SK-N-MC (cell line): ENCODE data around the gene MIB1.

Experiments
- DNase-seq: peaks from one replicate; pipeline ENCODE4 v3.0.0-alpha.2; 2011; ENCODE audit warnings: low read depth, low spot score
- H3K27ac ChIP-seq: fragments of 200-600 bp; sonication (generic); 2 replicates; pipeline ENCODE4 v1.5.1; 2016; ENCODE audit warnings: mixed run types
- H3K36me3 ChIP-seq: fragments of 200-600 bp; sonication (generic); 2 replicates; pipeline ENCODE4 v1.6.1; 2017; ENCODE audit warnings: antibody characterized with exemption, low read length, mixed read lengths; ENCODE audit not compliant: insufficient read depth
- H3K4me3 ChIP-seq: fragments of 200-600 bp; sonication (generic); 2 replicates; pipeline ENCODE4 v1.5.1; 2016
- H3K9ac ChIP-seq: fragments of 200-600 bp; sonication (generic); 2 replicates; pipeline ENCODE4 v1.8.0; 2017; ENCODE audit warnings: mixed run types, mixed read lengths; ENCODE audit not compliant: insufficient read length
- H3K9me3 ChIP-seq: fragments of 200-600 bp; sonication (generic); 2 replicates; pipeline ENCODE4 v1.6.1; 2017; ENCODE audit warnings: low read depth, mild to moderate bottlenecking, antibody characterized with exemption, low read length, moderate library complexity, mixed read lengths
- EZH2 ChIP-seq: fragments of 200-600 bp; sonication (generic); IDR thresholded peaks from one replicate; pipeline ENCODE4 v1.6.1; 2017; ENCODE audit warnings: antibody characterized with exemption
- FOXP2 ChIP-seq: optimal IDR thresholded peaks from 2 replicates; pipeline ENCODE3; 2011; ENCODE audit warnings: mild to moderate bottlenecking, moderate library complexity; ENCODE audit not compliant: insufficient read depth; ENCODE audit errors: extremely low read length, control extremely low read depth
- POLR2AphosphoS5 ChIP-seq: IDR thresholded peaks from 2 replicates; pipeline ENCODE4 v1.6.1; 2012; ENCODE audit warnings: mild to moderate bottlenecking, low read depth, low read length, borderline replicate concordance

Gene MIB1

DNA sequence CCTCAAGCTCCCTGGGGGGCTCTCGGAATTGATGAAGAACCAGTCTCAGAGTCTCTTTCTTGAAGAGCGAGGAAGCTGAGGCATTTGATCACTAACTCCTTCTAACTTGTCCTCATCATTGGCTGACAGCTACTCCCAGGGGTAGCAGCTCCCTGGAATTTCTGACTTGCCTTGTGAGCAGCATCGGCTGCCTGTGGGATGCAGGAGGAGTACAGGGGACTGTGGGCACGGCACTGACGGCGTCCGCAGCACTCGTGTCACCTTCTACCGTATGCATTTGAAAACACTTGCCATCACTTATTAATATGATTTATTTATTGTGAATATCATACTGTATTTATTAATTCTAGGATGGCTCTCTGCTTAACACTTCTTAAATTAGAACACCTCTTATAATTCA lies 175.0 kb downstream of the MIB1 start:
- Histone ChIP-seq H3K27ac (no peak overlapping the region), H3K36me3 (no peaks in the 10 kb centered on the region), H3K9ac (no peak overlapping the region), H3K4me3 (no peak overlapping the region), H3K9me3 (no peaks in the 10 kb centered on the region)
- no peak for DNase-seq
- TF ChIP-seq EZH2: no peak
- TF ChIP-seq FOXP2: no peak
- TF ChIP-seq POLR2AphosphoS5: no peak

DNA sequence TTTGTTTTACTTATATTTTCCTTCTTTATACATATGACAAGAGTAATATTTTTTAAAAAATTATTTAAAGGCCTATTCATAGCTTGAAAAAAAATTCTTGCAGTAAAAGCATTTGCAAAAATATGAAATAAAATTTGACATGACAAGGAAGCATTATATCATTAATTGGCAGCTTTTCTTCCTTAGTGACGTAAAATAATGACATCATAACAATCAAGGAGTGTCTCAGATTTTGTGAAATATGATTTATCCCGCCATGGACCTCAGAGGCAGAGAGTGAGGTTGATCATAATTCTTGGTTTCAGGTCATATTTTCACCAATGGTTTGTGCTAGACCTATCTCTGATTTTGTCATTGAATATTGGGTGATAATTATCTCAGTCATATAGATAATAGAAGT lies 176.0 kb downstream of the MIB1 start:
- H3K4me3 ChIP-seq: no peak overlapping the region
- no peaks in the 10 kb centered on the region for H3K9me3 ChIP-seq
- H3K9ac ChIP-seq: no peak overlapping the region
- no peak for TF ChIP-seq POLR2AphosphoS5
- TF ChIP-seq FOXP2: no peak
- TF ChIP-seq EZH2: no peak
- no peak overlapping the region for H3K27ac ChIP-seq
- DNase-seq: no peak
- no peaks in the 10 kb centered on the region for H3K36me3 ChIP-seq

DNA sequence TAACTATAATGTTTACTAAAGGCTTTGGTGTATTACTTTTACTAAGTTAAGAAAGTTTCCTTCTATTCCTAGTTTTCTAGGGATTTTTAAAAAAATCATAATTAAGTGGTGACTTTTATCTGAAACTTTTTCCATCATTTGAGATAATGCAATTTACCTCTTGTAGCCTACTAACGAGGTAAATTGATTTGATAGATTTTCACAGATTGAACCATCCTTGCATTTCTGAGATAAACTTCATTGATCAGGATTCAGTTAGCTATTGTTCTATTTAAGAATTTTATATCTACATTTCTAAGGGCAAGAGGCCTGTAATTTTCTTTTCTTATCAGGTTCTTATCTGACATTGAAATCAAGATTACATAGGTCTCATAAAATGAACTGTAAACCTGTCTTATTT lies 178.1 kb downstream of the MIB1 start:
- DNase-seq: no peak
- no peak overlapping the region for H3K4me3 ChIP-seq
- no peak for TF ChIP-seq POLR2AphosphoS5

More for the DNA sequence above, 178.1 kb downstream of the MIB1 start:
- Histone ChIP-seq H3K27ac (no peak overlapping the region), H3K36me3 (no peaks in the 10 kb centered on the region), H3K9me3 (no peaks in the 10 kb centered on the region), H3K9ac (no peak overlapping the region)
